HG02759 (cell line): Measurements from ENCODE around the gene YY1AP1.
"Not testable (repeated sequence)": the region's sequence is repeated elsewhere in the genome, so short reads cannot be mapped to it uniquely, and the experiment has no call there.

ENCODE experiments used
- ATAC-seq: cut with Tn5 transposase; IDR thresholded peaks from one replicate; pipeline ENCODE4 v1.9.1; 2021; ENCODE audit warnings: mild to moderate bottlenecking, moderate library complexity; ENCODE audit not compliant: unreplicated experiment

YY1AP1 gene

DNA sequence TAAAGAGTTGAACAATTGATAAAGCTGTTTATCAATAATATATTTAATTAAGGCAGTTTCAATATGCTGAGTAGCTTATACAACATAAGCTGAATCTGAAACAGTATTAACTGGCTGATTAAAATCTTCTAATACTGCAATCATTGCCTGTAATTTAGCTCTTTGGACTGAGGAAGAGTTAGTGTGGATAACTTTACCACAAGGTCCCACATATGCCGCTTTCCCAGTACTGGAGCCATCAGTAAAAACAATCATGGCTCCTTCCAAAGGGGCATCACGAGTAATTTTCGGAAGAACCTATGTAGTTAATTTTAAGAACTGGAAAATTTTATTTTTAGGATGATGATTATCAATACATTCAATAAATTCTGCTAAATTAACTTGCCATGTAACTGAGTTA is 7.0 kb upstream of the YY1AP1 start:
- no peak for ATAC-seq

DNA sequence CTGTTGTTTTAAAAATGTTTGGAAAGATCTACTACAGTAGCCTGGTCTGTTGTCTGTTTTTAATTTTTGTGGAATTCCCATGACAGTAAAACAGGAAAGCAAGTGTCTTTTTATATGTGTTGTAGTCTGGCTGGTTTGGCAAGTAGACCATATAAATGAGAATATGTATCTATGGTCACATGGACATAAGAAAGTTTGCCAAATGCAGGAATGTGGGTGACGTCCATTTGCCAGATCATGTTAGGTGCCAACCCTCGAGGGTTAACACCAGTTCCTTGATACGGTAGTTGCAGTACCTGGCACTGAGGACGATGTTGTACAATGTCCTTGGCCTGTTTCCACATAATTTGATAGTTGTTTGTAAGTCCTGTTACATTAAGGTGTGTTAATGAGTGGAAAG is 6.5 kb upstream of the YY1AP1 start:
- ATAC-seq: no peak

DNA sequence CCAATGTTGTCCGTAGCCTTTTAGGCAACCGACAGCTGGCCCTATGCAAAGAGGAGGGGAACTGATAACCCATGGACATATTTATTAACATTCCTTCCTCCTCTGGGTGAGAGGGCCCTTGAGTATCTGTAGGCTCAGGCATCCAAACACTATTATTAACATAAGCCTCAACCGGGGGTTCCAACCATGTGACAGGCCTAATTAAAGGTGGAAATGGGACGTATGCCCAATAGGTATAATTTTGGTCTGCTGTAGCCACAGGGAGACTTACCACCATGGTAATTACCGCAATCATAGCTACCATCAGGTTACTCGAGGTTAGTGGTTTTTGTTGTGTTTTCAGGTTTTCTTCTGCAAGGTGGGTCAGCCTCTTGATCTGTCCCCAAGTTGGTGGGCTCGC is 5.6 kb upstream of the YY1AP1 start:
- ATAC-seq: no peak

DNA sequence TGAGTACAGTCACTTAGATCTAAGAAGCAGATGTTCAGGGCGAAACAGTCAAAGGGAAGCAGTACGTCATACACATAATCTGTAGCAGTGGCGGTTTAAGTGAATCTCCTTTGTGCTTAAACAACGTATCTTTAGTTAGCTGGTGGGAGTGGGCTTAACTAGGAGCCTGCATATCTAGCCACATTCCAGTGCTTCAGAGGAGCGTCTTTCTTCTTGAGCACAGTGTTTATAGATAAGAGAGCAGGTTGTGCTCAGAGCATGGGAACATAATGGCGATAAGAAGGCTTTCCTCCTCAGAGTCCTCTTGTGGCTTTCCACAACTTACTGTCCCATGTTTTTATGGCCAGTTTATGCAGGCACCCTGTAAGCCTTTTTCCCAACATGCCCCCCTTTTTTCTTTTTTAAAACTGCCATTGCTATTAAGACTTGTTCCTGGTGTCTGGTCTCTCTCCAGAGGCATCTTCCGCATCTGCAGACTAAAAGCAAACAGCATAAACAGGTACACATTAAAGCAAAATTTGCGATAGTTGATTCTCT is 3.5 kb upstream of the YY1AP1 start:
- no peak for ATAC-seq

DNA sequence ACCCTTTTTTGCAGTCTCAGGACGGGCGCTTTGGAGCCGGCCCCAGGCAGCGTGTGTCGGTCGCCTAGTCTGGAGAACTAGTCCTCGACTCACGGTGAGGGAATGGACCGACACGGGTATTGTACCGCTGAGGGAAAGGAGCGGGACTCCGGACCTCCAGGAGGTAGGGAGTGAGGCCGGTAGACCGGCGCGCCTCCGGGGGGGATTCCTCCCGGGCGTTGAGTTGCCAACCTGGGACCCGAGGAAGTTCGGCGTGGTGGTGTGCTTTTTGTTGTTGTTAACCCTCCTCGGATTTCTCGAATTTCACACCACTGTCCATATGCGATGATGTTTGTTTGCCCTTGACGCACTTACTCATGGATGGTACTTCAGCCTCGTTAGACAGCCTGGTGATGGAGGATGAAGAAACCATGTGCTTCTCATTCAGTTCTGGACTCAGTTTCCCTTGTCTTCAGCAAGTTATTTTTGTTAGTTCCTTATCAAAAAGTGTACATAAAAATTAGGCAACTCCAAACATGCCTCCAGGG is 570 bp upstream of the YY1AP1 start, which contains the start of gene DAP3:
TSS of gene DAP3 (plus strand) at position 11 of the 527 bp plus-strand sequence. CDS start 20,689 bp downstream, outside the sequence.
- ATAC-seq: peak; percentile 11

DNA sequence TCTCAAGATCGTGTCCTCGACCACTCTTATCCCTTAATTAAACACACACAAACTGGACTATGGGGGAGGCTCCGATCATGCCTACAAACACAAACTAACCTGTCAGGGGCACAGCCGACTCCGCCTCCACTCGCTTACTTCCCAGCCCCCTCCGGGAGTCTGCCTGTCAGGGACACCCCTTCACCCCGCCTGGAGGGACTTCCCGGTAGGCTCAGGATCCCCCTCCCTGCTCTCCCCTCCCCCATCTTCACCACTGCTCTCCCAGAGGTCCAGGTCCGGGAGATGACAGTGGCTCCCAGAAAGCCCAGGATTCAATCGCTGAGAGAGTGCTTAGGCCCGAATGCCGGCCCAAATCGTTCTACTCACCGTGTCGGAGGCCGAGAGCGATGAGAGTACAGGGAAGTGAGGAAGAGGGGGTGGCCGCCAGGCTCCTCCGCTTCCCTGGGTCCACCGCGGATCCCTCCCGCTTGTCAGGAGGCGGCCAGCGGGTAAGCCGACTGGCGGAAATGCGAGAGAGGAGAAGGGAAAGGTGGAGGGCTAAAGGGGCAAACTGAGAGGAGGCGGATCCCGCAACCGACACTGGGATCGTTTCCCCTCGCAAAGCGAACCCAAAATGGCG is 760 bp downstream of the YY1AP1 start:
- peak; percentile 20 for ATAC-seq

DNA sequence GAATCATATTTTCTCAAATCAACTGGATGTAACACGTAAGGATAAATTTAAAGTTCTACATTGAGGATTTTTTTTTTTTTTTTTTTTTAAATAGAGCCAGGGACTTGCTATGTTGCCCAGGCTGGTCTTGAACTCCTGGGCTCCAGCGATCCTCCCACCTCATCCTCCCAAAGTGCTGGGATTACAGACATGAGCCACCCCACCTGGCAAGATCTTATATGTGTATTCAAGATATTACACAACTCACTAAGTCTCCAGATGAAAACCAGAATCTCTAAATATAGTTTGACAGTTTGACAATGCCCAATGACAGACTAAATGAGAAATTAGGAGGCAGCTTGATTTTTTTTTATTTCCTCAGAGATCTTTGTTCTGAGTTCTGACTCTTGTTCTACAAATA is 6.8 kb downstream of the YY1AP1 start:
- ATAC-seq: no peak

DNA sequence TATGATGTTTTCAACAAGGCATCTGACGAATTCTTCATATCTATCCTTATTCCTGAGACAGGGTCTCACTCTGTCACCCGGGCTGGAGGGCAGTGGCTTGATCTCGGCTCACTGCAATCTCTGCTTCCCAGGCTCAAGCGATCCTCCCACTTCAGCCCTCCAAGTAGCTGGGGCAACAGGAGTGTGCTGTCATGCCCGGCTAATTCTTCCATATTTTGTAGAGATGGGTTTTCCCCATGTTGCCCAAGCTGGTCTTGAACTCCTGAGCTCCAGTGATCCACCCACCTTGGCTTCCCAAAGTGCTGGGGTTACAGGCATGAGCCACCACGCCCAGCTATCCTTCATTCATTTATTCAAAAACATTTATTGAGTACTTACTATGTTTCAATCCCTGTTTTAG is 8.0 kb downstream of the YY1AP1 start:
- no peak for ATAC-seq

DNA sequence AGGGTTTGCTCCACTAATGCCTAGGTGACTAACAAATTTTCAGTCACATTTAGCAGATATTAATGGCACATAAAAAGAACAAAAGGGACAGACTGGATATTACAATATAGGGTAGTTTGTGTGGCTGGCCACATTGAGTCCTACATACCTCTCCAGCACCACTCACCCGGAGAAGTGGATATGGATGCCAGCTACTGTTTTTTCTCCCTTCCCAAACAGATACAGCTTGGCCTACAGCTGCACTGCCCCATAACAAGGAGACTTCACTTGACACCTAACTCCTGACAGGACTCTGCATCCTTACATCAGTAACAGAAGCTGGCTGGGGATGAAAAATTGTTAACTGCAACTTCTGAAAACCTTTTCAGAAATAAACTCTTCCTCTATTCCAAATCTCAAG is 9.6 kb downstream of the YY1AP1 start:
- not testable (repeated sequence) for ATAC-seq

DNA sequence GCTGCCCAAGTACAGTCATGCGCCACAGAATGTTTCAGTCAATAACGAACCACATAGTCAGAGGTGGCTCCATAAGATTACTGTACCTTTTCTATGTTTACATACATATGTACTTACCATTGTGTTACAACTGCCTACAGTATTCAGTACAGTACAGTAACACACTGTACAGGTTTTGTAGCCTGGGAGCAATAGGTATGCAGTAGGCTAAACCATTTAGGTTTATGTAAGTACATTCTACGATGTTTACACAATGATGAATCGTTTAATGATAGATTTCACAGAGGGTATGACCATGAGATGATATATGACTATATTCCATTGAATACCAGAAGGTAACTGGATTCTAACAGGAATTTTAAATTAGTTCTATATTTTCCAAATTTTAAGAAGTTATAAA is 10.5 kb downstream of the YY1AP1 start:
- ATAC-seq: no peak

DNA sequence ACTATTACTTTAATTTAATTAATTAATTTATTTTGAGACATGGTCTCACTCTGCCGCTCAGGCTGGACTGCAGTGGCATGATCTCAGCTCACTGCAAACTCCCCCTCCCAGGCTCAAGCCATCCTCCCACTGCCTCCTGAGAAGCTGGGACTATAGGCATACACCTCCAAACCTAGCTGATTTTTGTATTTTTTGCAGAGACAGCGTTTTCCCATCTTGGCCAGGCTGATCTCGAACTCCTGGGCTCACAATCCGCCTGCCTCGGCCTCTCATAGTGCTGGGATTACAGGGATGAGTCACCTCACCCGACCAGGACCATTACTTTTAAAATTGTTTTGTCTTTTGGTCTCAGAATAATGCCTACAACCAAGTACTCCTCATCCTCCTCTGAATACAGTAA is 15.6 kb downstream of the YY1AP1 start:
- no peak for ATAC-seq

DNA sequence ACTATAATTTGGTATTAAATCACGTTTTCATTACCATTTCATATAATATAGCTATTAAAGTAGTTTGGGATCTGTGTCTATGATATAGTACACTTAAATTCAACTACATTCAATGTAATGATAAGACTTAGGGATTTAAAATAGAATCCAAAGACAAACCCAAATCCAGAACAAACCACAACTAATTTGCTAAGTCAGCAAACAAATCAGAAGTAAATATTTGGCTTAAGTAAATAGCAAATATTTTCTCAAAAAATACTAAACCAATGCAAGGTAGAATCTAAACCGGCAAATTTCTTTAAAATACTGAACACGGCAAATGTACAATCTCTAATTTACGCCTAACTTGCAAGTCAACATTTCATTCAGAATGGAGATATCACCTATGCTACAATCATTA is 16.8 kb downstream of the YY1AP1 start:
- ATAC-seq: no peak

DNA sequence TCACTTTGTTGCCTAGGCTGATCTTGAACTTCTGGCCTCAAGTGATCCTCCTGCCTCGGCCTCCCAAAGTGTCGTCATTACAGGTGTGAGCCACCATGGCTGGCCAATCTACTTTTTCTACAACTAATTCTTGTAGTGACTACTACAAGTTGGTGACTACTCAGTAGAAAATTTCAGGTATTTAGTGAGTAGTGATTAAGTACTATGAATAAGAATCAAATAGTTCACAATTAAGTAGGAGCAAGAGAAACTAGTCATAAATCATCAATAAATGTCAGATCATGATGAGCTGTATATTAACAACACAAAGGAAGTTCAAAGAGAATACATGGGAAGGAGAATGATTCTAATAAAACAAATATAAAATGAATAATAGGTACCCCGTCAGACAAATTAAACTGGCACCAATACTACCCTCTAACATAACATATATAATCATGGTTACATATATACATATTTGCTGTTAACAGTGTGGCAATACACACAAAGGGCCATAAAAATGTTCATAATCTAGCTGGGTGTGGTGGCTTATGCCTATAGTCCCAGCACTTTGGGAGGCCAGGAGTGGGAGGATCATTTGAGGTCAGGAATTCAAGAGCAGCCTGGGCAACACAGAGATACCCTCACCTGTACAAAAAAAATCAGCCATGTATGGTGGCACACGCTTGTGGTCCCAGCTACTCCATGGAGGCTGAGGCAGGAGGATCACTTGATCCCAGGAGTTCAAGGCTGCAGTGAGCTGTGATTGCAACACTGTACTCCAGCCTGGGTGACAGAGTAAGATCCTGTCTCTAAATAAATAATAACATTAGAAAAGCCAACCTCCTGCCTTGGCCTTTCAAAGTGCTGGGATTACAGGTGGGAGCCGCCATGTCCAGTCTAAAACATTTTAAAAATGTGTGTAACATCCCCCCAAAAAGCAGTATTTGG is 19.1 kb downstream of the YY1AP1 start:
- ATAC-seq: no peak

DNA sequence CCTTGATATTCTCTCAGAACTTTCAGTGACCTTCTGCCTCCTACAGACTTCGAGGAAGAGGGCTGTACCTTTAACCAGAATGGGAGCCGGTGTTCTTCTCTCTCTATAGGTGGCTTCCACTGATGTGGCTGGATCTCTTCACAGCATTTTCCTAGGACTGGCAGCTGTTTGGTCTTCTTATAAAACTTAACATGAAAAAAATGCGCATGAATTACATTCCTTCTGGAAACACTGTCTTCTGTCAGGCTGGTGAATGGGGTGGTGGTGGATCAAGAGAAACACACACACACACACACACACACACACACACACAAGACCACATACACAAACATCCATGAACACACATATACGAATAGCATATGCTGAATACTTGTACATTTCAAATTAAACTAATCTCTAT is 27.3 kb downstream of the YY1AP1 start:
- ATAC-seq: not testable (repeated sequence)

DNA sequence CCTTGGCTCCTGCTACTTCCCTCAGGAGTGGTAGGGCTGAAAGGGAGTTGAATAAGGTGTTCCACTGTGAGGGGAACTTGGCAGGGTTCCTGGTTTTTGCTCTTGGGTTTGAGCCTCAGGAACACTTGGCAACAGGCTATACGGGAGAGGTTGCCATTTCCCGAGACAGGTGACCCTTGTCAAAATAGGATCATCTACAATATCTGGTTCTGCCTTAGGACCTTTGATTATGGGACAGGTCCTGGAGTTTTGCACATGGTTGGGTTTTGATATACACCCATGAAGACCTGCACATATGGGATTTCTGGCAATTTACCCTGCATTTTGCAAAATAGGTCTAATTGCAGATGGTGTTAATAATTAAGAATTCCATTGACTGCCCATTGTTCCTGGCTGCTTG is 31.1 kb downstream of the YY1AP1 start:
- no peak for ATAC-seq

DNA sequence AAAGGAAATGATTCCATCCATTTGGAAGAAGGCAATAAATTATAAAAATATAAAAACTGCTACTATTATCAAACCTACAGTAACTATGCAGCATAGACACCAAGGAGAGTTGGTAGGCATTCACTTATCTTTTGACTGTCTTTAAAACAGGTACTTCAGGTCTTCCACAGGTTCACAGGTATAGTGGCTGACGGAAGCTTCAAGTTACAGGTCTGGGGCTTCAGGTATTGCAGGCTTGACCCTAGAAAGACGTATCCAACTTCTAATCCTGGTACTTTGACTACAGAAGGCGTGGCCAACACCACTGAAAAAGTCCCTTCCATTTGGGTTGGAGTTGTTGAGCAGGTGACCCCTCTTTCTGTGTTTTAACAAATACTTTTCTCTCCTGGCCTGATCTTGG is 35.6 kb downstream of the YY1AP1 start:
- no peak for ATAC-seq

DNA sequence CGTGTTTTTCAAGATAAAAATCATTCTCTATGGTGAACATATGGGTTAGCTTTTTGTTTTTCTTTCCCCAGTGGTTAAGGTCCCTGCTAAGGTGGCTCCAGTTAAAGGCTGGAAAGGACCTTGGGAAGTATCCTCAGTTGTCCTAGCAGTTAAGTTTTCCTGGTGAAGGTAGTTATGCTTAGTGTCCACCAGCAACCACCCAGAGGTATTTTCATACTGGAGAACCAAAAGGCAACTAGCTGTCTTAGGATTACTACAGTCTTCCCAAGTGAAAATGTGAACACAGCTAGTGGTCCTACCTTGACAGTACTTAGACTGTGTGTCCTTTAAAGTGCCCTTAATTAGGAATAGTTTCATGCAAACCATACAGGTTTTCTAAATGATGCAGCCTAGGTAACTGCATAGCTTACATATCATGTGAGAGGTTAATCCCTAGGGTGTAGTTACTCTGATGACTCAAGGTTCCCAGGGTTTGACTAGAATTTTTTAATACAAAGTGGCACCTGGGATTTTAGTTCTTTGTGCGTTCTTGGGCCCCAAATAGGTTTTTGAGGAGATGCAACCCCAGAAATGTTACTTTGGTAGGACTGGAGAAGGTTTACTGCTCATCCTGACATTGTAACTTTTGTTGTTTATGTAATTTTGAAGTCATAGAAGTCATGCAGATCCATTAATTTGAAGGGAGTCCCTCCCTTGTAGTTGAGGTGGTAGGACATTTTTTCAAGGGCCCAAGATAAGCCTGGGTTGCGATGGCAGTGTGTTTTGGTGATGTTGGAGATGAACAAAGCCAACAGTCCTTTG is 36.5 kb downstream of the YY1AP1 start:
- ATAC-seq: no peak

DNA sequence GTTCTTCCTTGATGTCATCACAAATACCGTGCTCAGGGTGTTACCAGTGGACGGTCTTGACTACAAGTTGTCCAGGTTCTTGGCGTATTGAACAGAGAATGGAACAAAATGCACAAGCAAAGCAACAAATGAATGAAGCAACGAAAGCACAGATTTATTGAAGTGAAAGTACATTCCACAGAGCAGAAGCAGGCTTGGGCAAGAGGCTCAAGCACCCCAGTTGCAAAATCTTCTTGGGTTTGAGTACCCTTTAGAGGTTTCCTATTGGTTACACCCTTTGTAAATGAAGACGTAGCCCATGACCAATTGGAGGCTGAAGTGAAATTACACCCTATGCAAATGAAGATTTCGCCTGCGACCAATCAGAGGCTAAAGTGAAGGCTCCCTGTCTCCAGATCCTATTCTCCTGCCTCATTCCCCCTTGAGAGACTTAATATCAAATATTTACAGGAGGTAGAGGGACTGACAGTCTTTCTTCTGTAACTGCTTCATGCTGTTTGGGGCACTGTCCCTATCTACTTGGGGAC is 38.3 kb downstream of the YY1AP1 start:
- no peak for ATAC-seq

DNA sequence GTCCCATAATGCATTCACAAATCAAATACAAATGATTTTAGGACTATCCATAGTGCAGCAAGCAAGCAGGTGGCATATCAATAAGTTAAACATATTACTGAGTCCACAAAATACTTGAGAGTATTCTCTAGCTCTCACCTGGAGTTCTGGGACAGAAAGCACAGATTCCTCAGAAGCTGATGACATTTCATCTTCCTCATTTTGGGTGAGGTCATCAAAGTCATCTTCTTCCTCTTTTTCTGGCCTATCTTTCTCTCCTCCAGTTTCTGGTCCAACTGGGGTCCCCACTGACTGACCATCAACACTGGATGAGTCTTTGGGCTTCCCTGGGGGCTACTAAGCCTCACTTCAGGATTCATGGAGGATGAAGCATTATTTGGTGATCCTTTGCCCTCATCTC is 38.9 kb downstream of the YY1AP1 start:
- no peak for ATAC-seq

DNA sequence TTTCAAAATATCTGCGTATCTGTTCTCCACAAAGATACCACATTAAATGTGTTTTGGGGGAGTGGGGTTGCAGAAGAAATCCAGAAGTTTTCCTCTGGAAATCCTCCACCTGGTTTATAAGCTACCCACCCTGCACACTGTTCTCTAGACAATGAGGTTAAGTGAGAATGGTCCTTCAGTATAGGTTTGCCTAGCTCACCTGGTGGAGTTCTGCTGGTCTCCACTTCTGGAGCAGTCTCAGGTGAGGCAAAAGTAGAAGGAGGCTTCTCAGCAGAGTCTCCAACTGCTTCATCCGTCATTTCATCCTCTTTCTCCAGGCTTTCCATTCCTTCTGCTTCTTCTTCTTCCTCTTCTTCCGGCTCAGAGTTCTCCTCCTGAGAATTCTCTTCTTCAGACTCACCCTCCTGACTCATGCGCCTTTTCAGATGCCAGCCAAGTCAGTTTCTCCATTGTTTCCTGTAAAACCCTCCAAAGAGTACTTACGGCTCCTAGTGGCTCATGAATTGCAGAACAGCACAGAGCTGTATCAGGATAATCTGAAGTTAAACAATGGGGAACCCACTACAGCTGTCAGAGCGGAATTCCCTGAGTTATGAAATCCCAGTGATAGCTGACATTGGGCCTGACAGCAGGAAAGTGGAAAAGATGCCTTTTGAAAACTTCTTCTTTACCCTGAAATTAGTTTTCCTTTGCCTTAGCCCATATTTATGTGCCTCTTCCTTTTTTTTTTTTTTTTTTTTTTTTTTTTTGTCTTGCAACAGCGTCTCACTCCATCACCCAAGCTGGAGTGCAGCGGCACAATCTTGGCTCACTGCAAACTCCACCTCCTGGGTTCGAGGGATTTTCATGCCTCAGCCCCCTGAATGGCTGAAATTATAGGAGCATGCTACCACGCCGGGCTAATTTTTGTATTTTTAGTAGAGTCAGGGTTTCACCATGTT is 40.1 kb downstream of the YY1AP1 start:
- ATAC-seq: no peak
